OCI-LY1 (cell line): ENCODE results near the gene CARMIL1.

Experiments used
- H2AFZ ChIP-seq: fragments of 200-600 bp; sonication (generic), shearing (Covaris generic); 2 replicates; pipeline ENCODE4 v1.6.0; 2014; ENCODE audit warnings: antibody characterized with exemption, mild to moderate bottlenecking, low read length
- H3F3A ChIP-seq: fragments of 200-600 bp; sonication (generic), shearing (Covaris generic); 2 replicates; pipeline ENCODE4 v1.6.0; 2014; ENCODE audit warnings: mild to moderate bottlenecking, antibody characterized with exemption, low read length, moderate library complexity; ENCODE audit not compliant: insufficient read depth
- H3K27ac ChIP-seq: fragments of 200-600 bp; sonication (generic); 2 replicates; pipeline ENCODE4 v1.5.1; 2014; ENCODE audit warnings: low read length, mixed run types, mild to moderate bottlenecking, low read depth; ENCODE audit not compliant: poor library complexity, severe bottlenecking
- H3K27me3 ChIP-seq: fragments of 200-600 bp; sonication (generic); 2 replicates; pipeline ENCODE4 v1.6.0; 2014; ENCODE audit warnings: antibody characterized with exemption, mild to moderate bottlenecking, low read length, moderate library complexity; ENCODE audit not compliant: insufficient read depth
- H3K36me3 ChIP-seq: fragments of 200-600 bp; sonication (generic); 2 replicates; pipeline ENCODE4 v1.6.1; 2014; ENCODE audit warnings: mild to moderate bottlenecking, antibody characterized with exemption, low read length, moderate library complexity, mixed read lengths; ENCODE audit not compliant: insufficient read depth
- H3K4me1 ChIP-seq: fragments of 200-600 bp; sonication (generic); 2 replicates; pipeline ENCODE4 v1.5.1; 2014; ENCODE audit warnings: mild to moderate bottlenecking, low read length, moderate library complexity; ENCODE audit not compliant: insufficient read depth, severe bottlenecking
- H3K4me2 ChIP-seq: fragments of 200-600 bp; sonication (generic), shearing (Covaris generic); 2 replicates; pipeline ENCODE4 v1.6.1; 2014; ENCODE audit warnings: low read length
- H3K4me3 ChIP-seq: fragments of 200-600 bp; sonication (generic); 2 replicates; pipeline ENCODE4 v1.5.1; 2014; ENCODE audit warnings: low read length, low read depth, mild to moderate bottlenecking, mixed read lengths; ENCODE audit not compliant: poor library complexity, severe bottlenecking
- H3K79me2 ChIP-seq: fragments of 200-600 bp; shearing (Covaris generic); 2 replicates; pipeline ENCODE4 v1.6.1; 2016; ENCODE audit warnings: mixed run types, low read length, mixed read lengths; ENCODE audit not compliant: insufficient read depth
- H3K9ac ChIP-seq: fragments of 200-600 bp; sonication (generic), shearing (Covaris generic); 2 replicates; pipeline ENCODE4 v1.6.1; 2014; ENCODE audit warnings: mild to moderate bottlenecking, low read length, mixed read lengths
- H3K9me2 ChIP-seq: fragments of 200-600 bp; sonication (generic), shearing (Covaris generic); 2 replicates; pipeline ENCODE4 v1.6.1; 2014; ENCODE audit warnings: low read depth, mild to moderate bottlenecking, low read length, mixed read lengths
- H3K9me3 ChIP-seq: fragments of 200-600 bp; shearing (Covaris generic); 2 replicates; pipeline ENCODE4 v1.6.1; 2014; ENCODE audit warnings: low read length, mixed read lengths
- H4K20me1 ChIP-seq: fragments of 200-600 bp; sonication (generic), shearing (Covaris generic); 2 replicates; pipeline ENCODE4 v1.6.0; 2016; ENCODE audit warnings: mild to moderate bottlenecking, low read length; ENCODE audit not compliant: insufficient read depth
- EZH2 ChIP-seq: fragments of 200-600 bp; sonication (generic), shearing (Covaris generic); IDR thresholded peaks from 2 replicates; pipeline ENCODE4 v1.8.0; 2017; ENCODE audit warnings: borderline replicate concordance, mixed run types, mild to moderate bottlenecking, antibody characterized with exemption, low read length, moderate library complexity, mixed read lengths
- TF ChIP-seq, protein P1 (sequence below): fragments of 200-600 bp; sonication (generic), shearing (Covaris generic); IDR thresholded peaks from 2 replicates; pipeline ENCODE4 v1.5.1; 2017; ENCODE audit warnings: mild to moderate bottlenecking, antibody characterized with exemption, low read length, moderate library complexity, mixed read lengths

The CARMIL1 gene

DNA sequence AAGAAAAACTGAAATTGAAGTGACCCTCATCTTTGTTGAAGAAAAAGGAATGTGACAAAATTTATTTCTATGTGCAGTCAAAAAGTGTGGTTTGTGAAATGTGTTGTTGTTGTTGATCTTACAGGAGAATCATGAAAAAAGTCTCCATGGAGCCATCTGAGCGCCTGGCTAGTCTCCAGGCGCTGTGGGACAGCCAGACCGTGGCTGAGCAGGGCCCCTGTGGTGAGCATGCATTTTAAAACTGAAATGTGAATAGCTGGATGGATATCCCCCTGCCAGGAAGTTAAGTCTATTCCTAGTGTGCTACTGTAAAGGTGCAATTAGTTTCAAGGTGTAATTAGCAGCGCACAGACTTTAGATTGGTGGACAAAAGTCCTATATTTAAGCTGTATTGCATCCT is 170.6 kb downstream of the CARMIL1 start:
- Histone ChIP-seq H3K9me3 (no peaks in the 10 kb centered on the region), H3K79me2 (no peaks in the 10 kb centered on the region), H3K27me3 (no peaks in the 10 kb centered on the region), H3K4me1 (peaks cover 14% of the 10 kb centered on the region), H2AFZ (no peak overlapping the region), H3K9ac (no peak overlapping the region), H3K4me3 (no peak overlapping the region), H3K27ac (no peak overlapping the region), H3F3A (no peaks in the 10 kb centered on the region), H3K9me2 (no peaks in the 10 kb centered on the region), H3K4me2 (no peak overlapping the region), H4K20me1 (no peaks in the 10 kb centered on the region), H3K36me3 (peaks cover 27% of the 10 kb centered on the region)
- TF ChIP-seq, protein P1, sequence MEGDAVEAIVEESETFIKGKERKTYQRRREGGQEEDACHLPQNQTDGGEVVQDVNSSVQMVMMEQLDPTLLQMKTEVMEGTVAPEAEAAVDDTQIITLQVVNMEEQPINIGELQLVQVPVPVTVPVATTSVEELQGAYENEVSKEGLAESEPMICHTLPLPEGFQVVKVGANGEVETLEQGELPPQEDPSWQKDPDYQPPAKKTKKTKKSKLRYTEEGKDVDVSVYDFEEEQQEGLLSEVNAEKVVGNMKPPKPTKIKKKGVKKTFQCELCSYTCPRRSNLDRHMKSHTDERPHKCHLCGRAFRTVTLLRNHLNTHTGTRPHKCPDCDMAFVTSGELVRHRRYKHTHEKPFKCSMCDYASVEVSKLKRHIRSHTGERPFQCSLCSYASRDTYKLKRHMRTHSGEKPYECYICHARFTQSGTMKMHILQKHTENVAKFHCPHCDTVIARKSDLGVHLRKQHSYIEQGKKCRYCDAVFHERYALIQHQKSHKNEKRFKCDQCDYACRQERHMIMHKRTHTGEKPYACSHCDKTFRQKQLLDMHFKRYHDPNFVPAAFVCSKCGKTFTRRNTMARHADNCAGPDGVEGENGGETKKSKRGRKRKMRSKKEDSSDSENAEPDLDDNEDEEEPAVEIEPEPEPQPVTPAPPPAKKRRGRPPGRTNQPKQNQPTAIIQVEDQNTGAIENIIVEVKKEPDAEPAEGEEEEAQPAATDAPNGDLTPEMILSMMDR: no peak
- no peak for TF ChIP-seq EZH2

DNA sequence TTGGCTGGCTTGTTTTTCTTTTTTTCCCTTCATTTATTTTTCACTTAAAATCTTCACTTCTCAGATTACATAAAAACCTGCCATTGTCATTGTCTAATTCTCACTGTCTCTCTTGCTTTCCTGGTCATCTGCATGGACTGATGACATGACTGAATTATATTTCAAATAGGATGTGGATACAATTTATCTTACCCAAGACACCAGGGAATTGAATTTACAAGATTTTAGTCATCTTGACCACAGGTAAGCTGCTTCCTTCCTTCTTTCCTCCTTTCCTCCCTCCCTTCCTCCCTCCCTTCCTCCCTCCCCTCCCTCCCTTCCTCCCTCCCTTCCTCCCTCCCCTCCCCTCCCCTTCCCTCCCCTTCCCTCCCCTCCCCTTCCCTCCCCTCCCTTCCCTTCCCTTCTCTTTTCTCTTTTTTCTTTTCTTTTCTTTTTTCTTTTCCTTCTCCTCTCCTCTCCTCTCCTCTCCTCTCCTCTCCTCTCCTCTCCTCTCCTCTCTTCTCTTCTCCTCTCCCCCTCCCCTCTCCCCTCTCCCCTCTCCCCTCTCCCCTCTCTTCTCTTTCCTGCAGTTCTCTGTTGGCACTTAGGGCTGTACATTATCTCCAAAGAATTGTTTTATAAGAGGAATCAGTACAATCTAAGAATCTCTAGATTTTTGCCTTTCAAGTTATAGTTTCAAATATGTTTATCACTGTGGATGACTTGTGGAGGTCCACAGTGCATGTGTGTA is 171.5 kb downstream of the CARMIL1 start:
- Histone ChIP-seq H3K4me1 (peaks cover 14% of the 10 kb centered on the region), H3K27ac (no peak overlapping the region), H3K9ac (no peak overlapping the region), H3K4me2 (no peak overlapping the region), H3K9me2 (no peaks in the 10 kb centered on the region), H3K79me2 (no peaks in the 10 kb centered on the region), H3F3A (no peaks in the 10 kb centered on the region), H3K4me3 (no peak overlapping the region), H3K27me3 (no peaks in the 10 kb centered on the region), H3K9me3 (no peaks in the 10 kb centered on the region), H3K36me3 (peaks cover 22% of the 10 kb centered on the region), H4K20me1 (no peaks in the 10 kb centered on the region), H2AFZ (no peak overlapping the region)
- TF ChIP-seq EZH2: no peak
- TF ChIP-seq, protein P1: no peak

DNA sequence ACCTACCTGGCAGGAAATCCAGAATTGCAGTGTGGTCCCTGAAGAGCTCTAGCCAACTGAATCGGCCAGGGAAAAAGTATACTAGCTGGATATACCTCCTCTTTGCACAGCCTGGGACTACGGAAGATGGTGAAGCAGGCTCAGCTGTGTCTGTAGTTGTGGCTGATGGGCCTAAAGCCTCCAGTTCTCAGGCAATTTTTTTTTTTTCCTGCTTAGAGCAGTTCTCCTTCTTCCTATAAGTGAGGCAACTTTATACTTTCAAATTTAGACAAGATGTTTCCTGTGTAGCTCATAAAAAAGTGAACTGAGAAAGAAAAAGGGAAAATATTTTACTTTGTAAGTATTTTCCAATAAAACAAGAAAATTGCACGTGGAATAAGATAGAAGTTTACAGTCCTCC is 172.9 kb downstream of the CARMIL1 start:
- Histone ChIP-seq H3K4me2 (no peak overlapping the region), H3K27me3 (no peaks in the 10 kb centered on the region), H3K27ac (no peak overlapping the region), H3K9me3 (no peaks in the 10 kb centered on the region), H3K36me3 (peaks cover 13% of the 10 kb centered on the region; the same call in 1 of the 2 replicates), H3K79me2 (no peaks in the 10 kb centered on the region), H2AFZ (no peak overlapping the region), H3K4me3 (no peak overlapping the region), H3K4me1 (peaks cover 8% of the 10 kb centered on the region), H4K20me1 (no peaks in the 10 kb centered on the region), H3F3A (no peaks in the 10 kb centered on the region), H3K9ac (no peak overlapping the region), H3K9me2 (no peaks in the 10 kb centered on the region)
- TF ChIP-seq, protein P1: no peak
- TF ChIP-seq EZH2: no peak
